Measurements from ENCODE around the gene AURKA.

Gene AURKA

DNA sequence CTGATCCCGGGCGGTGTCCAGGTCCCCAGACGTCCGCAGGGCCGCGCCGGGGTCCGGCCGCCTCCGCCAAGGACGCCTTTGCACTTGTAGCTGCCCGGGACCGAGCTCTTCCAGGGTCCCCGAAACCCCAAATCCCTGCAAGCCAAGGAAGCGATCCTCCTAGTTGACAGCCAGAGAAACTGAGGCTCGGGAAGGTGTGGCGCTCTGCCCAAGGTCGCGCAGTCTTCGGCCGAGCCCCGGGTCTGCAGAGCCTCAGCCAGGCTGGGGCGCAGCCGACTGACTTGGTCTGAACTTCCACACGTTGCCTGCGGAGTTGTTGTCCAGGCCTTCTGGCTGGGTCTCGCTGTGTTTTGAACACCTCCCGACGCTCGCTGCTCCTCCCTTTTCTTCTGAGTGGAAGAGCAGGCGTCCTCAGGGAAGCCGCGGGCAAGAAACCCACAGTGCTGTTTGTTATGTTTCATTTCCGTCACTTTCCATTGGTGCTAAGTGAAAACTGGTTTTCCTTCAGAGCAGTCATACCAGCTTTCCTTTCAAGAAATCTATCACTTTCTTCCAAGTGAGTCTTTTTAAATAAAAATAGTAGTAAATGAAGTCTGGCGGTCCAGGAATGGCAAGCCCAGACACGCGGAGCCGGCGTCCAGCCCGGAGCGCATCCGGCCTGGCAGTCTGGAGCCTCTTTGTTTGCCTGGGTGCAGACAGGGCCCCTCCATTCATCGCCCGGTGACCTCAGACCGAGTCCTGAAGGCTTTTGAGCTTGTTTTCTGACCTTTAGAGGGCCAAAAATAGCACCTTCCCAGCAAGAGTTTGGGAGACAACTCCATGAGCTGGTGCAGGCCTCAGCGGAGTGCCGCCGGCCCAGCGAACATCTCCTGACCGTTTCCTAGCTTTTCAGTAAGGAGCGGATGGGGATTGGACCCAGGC lies 32.5 kb downstream of the AURKA start:
- peaks cover 14% of the 10 kb centered on the region for H3K27me3 ChIP-seq (ENCODE audit: insufficient read depth, low read length)
- peak overlapping the region; percentile 74 for H3K9ac ChIP-seq (ENCODE audit: low read depth, low read length)
- H3K9me3 ChIP-seq (ENCODE audit: insufficient read depth, low read depth, low read length), result no peaks in the 10 kb centered on the region
- H3K27ac ChIP-seq (ENCODE audit: low read depth, low read length), result no peak overlapping the region
- peaks cover 17% of the 10 kb centered on the region for H3K4me1 ChIP-seq (ENCODE audit: insufficient read depth, low read length)
- H3K36me3 ChIP-seq (ENCODE audit: insufficient read depth, low read length), result no peaks in the 10 kb centered on the region
- 16% methylated on average over 51 of the region's 51 CpGs for whole genome bisulfite sequencing
- peak overlapping the region; percentile 87 for H3K4me3 ChIP-seq (ENCODE audit: low read length)

DNA sequence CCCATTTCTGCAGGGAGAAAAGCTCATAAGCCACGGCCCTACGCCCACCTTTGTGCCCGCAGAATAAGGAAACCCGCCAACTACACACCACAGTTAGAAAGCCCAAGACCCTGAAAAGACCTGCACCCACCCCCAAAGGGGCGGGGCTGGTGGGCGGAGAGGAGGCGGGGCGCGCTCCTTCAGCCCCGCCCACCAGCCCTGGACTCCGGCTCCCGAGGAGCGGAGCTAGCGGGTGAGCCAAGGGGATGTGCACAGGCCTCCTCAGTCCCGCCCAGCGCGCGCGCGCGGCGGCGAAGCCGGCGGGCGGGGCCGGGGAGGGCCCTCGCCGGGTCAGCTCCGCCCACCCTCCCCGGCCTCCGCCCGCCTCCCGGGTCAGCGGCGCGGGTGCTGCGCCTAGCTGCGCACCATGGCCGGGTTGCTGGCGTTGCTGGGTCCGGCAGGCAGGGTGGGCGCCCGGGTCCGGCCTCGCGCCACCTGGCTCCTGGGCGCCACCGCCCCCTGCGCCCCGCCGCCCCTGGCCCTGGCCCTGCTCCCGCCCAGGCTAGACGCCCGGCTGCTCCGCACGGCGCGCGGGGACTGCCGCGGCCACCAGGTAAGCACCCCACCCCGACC lies 33.3 kb downstream of the AURKA start, which contains the start of gene FAM210B:
FAM210B (plus strand) TSS at position 375 of the 612 bp plus-strand sequence; CDS start at position 407, 32 bp downstream.
- peak within 1 kb of the TSS; percentile 87 for H3K4me3 ChIP-seq (ENCODE audit: low read length)
- H3K9ac ChIP-seq (ENCODE audit: low read depth, low read length), result peak within 1 kb of the TSS; percentile 74
- peaks cover 14% of the 10 kb centered on the region for H3K27me3 ChIP-seq (ENCODE audit: insufficient read depth, low read length)
- H3K27ac ChIP-seq (ENCODE audit: low read depth, low read length), result no peak within 1 kb of the TSS
- 1% methylated on average over 63 of the region's 63 CpGs for WGBS
- no peaks in the 10 kb centered on the region for H3K36me3 ChIP-seq (ENCODE audit: insufficient read depth, low read length)
- H3K9me3 ChIP-seq (ENCODE audit: insufficient read depth, low read depth, low read length), result no peaks in the 10 kb centered on the region
- peaks cover 17% of the 10 kb centered on the region for H3K4me1 ChIP-seq (ENCODE audit: insufficient read depth, low read length)

DNA sequence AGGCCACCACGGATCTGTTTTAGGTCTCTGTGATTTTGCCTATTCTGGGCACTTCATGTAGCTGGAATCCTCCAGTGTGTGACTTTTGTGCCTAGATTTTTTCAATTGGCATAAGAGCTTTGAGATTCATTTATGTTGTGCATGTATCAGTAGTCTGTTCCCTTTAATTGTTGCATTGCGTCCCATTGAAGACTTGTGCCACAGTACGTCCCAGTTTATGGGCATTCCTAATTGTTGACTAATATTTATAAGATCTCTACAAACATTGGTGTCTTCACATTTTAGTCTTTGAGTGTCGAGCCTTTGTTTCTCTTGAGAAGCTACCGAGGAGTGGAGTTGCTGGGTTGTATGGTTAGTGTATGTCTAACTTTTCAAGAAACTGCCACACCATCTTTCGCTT lies 33.9 kb downstream of the AURKA start:
- Histone ChIP-seq H3K4me1 (ENCODE audit: insufficient read depth, low read length) (peaks cover 17% of the 10 kb centered on the region), H3K27ac (ENCODE audit: low read depth, low read length) (no peak overlapping the region), H3K9me3 (ENCODE audit: insufficient read depth, low read depth, low read length) (no peaks in the 10 kb centered on the region), H3K36me3 (ENCODE audit: insufficient read depth, low read length) (no peaks in the 10 kb centered on the region), H3K9ac (ENCODE audit: low read depth, low read length) (no peak overlapping the region), H3K27me3 (ENCODE audit: insufficient read depth, low read length) (peaks cover 14% of the 10 kb centered on the region), H3K4me3 (ENCODE audit: low read length) (peak overlapping the region; percentile 47)
- 84% methylated on average over 4 of the region's 6 CpGs for WGBS

DNA sequence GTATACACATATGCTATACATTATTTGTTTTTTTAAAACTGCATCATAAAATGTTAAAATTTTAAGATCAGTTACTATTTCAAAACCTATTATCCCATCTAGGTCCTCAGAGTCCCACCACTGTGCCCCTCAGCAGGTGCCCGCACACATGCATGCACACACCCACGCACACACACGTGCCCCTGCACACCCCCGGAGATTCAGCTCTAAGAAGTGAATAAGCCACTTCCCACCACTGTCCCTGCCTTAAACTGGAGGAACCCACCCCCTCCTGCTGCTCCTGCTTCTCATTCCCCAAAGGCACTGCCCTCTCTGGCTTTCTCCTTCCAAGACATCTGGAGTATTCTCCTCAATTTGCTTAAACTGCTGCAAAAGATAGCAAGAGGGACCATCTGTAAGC lies 38.7 kb downstream of the AURKA start:
- WGBS, result 87% methylated on average over 4 of the region's 4 CpGs
- Histone ChIP-seq H3K36me3 (ENCODE audit: insufficient read depth, low read length) (no peaks in the 10 kb centered on the region), H3K4me3 (ENCODE audit: low read length) (no peak overlapping the region)

DNA sequence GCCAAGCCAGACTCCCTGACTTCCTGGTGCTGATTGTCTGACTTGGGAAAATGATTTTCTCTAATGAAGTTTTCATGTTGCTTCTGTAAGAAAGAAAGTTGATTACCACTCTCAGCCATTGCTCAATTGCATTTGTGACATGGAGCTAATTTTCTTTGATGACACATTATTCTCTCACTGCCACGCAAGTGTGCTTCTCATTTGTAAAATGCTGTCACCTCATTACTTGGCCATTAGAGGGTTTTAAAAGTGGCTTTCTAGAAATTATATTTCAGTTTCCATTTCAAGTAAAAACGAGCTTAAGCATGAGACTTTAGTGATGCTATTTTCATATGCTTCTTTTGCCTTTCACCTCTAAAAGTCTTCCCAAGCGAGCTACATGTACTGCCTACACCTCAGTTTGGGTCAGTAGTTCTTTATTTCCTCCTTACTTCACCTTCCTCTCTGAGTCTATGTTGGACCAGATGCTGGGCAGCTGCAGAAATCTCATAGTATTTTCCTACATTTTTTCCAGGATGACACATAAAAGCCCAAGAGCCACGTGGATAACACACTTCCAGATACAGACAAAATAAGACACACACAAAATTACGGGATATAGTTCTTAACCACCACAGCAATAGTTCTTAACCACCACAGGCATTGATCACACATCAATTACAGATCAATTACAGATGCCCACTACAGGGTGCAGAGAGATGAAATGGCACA lies 39.5 kb downstream of the AURKA start:
- no peaks in the 10 kb centered on the region for H3K9me3 ChIP-seq (ENCODE audit: insufficient read depth, low read depth, low read length)
- 86% methylated on average over 5 of the region's 5 CpGs for WGBS
- H3K27ac ChIP-seq (ENCODE audit: low read depth, low read length), result no peak overlapping the region
- H3K9ac ChIP-seq (ENCODE audit: low read depth, low read length), result no peak overlapping the region
- H3K27me3 ChIP-seq (ENCODE audit: insufficient read depth, low read length), result peaks cover 20% of the 10 kb centered on the region
- peaks cover 15% of the 10 kb centered on the region for H3K4me1 ChIP-seq (ENCODE audit: insufficient read depth, low read length)
- H3K36me3 ChIP-seq (ENCODE audit: insufficient read depth, low read length), result no peaks in the 10 kb centered on the region
- H3K4me3 ChIP-seq (ENCODE audit: low read length), result no peak overlapping the region

More for the DNA sequence above, 38.7 kb downstream of the AURKA start:
- Histone ChIP-seq H3K27me3 (ENCODE audit: insufficient read depth, low read length) (peaks cover 17% of the 10 kb centered on the region), H3K27ac (ENCODE audit: low read depth, low read length) (no peak overlapping the region), H3K4me1 (ENCODE audit: insufficient read depth, low read length) (peaks cover 7% of the 10 kb centered on the region), H3K9ac (ENCODE audit: low read depth, low read length) (no peak overlapping the region), H3K9me3 (ENCODE audit: insufficient read depth, low read depth, low read length) (no peaks in the 10 kb centered on the region)

DNA sequence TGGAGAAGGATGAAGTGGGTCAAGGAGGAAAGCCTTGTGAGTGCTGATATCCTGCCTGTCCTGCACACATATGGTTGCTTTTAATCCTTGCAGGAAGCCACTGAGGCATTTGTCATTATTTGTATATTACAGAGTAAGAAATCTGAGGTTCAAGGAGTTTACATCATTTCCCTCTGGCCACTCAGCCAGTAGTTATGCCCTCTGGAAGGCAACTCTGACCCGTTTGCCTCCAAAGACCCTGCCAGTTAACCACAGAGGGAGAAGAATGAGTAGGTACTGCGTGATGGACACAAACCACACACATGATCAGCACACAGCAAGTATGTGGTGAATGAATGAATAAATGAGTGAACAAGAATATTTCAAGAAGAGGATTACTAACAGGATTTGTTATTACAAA lies 41.2 kb downstream of the AURKA start:
- 100% methylated on average over 1 of the region's 2 CpGs for WGBS

DNA sequence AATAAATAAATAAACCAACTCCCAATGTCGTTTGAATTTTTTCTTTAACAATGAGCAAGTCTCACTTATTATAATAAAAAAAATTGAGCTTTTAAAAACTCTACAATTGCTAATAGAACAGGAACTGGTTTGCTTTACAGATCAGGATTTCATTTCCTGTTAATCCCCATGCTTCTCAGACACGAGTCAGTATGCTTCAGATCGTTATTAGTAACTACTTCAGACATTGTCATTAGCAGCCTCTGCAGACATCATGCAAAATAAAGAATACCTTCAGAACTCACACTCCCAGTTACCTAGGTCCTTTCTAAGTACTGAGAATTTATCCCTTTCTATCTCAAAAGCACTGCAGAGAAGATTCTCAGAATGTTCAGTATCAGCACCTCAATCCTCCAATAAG lies 43.3 kb downstream of the AURKA start:
- Histone ChIP-seq H3K9ac (ENCODE audit: low read depth, low read length) (no peak overlapping the region), H3K27ac (ENCODE audit: low read depth, low read length) (no peak overlapping the region; the same call in 1 of the 2 replicates), H3K4me3 (ENCODE audit: low read length) (no peak overlapping the region), H3K9me3 (ENCODE audit: insufficient read depth, low read depth, low read length) (no peaks in the 10 kb centered on the region), H3K27me3 (ENCODE audit: insufficient read depth, low read length) (peaks cover 49% of the 10 kb centered on the region), H3K36me3 (ENCODE audit: insufficient read depth, low read length) (no peaks in the 10 kb centered on the region), H3K4me1 (ENCODE audit: insufficient read depth, low read length) (peaks cover 16% of the 10 kb centered on the region)
- WGBS, result 27% methylated on average over 2 of the region's 3 CpGs

More for the DNA sequence above, 41.2 kb downstream of the AURKA start:
- no peaks in the 10 kb centered on the region for H3K36me3 ChIP-seq (ENCODE audit: insufficient read depth, low read length)
- H3K4me3 ChIP-seq (ENCODE audit: low read length), result no peak overlapping the region
- peaks cover 29% of the 10 kb centered on the region for H3K27me3 ChIP-seq (ENCODE audit: insufficient read depth, low read length)
- H3K27ac ChIP-seq (ENCODE audit: low read depth, low read length), result no peak overlapping the region
- H3K4me1 ChIP-seq (ENCODE audit: insufficient read depth, low read length), result peaks cover 16% of the 10 kb centered on the region
- H3K9ac ChIP-seq (ENCODE audit: low read depth, low read length), result no peak overlapping the region
- H3K9me3 ChIP-seq (ENCODE audit: insufficient read depth, low read depth, low read length), result no peaks in the 10 kb centered on the region

DNA sequence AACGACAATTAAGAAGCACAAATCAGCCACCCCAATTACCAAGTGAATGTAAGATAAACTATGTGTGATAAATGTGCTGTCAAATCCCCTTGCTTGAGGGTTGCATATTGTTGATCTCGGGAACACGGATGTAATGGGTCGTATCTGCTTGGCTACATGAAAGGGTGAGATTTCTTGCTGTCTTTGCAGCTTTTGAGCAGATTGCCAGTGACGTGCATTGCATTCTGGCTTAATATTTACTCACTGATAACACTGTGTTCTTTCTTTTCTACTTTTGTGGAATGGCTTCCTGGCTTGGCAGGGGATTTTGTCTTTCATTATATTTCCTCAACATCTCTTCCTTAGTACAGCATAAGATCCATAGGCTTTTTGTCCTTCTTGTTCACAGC lies 43.7 kb downstream of the AURKA start:
- peaks cover 54% of the 10 kb centered on the region for H3K27me3 ChIP-seq (ENCODE audit: insufficient read depth, low read length)
- H3K36me3 ChIP-seq (ENCODE audit: insufficient read depth, low read length), result no peaks in the 10 kb centered on the region
- peaks cover 16% of the 10 kb centered on the region for H3K4me1 ChIP-seq (ENCODE audit: insufficient read depth, low read length)
- H3K27ac ChIP-seq (ENCODE audit: low read depth, low read length), result peak overlapping the region; percentile 23; the same call in 1 of the 2 replicates
- WGBS, result 17% methylated on average over 4 of the region's 5 CpGs
- no peak overlapping the region for H3K9ac ChIP-seq (ENCODE audit: low read depth, low read length)
- H3K9me3 ChIP-seq (ENCODE audit: insufficient read depth, low read depth, low read length), result no peaks in the 10 kb centered on the region
- no peak overlapping the region; the same call in 1 of the 2 replicates for H3K4me3 ChIP-seq (ENCODE audit: low read length)

DNA sequence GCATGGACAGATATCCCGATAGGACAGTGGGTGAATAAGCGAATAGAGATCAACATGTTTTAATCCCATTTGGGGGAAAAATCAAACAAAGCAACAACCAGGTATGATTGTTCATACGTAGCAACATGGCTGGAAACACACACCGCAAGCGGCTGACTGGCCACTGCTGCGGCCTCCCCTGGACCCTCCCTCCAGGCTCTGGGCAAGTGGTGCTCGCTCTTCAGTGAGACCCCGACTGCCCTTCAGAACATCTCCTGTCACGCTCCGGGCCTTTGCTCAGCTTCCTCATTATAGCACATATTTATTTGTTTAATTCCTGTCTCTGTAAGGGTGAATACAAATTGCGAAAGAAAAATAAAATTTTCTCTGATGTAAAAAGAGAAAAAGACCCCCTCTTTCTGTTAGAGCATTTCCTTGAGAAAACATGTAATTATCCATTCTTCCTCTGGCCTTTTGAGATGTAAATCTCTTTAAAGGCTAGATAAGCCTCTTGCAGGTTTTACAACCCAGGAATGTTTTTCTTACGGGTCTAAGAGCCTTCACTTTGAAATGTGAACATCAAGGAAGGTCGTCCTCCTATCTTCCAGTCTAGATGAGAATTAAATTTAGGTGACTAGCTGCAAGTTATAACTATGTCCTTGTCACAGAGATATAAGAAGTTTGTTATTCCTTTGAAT lies 44.2 kb downstream of the AURKA start:
- Histone ChIP-seq H3K36me3 (ENCODE audit: insufficient read depth, low read length) (no peaks in the 10 kb centered on the region), H3K9ac (ENCODE audit: low read depth, low read length) (no peak overlapping the region), H3K27ac (ENCODE audit: low read depth, low read length) (peak overlapping the region; percentile 23; the same call in 1 of the 2 replicates), H3K4me3 (ENCODE audit: low read length) (peak overlapping the region; percentile 10; the same call in 1 of the 2 replicates), H3K9me3 (ENCODE audit: insufficient read depth, low read depth, low read length) (no peaks in the 10 kb centered on the region), H3K27me3 (ENCODE audit: insufficient read depth, low read length) (peaks cover 59% of the 10 kb centered on the region), H3K4me1 (ENCODE audit: insufficient read depth, low read length) (peaks cover 16% of the 10 kb centered on the region)
- 34% methylated on average over 11 of the region's 13 CpGs for WGBS

DNA sequence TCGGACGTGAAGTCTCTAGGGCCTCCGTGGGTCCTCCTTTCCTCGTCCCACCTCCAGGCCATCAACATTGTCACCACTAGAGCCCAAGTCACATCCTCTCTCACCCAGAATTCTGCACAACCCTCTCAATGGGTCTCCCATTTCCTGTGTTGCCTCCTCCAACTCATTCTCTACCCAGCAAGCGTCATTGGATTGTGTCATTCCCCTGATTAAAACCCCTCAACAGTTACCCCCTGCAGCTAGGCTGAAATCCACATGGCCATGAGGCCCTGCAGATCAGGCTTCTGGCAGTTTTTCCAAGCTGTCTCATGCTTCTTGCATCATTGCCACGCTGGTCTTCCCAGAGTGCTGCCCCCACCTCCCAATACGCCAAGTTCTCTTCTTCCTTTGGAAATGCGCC lies 46.1 kb downstream of the AURKA start:
- no peaks in the 10 kb centered on the region for H3K9me3 ChIP-seq (ENCODE audit: insufficient read depth, low read depth, low read length)
- H3K27me3 ChIP-seq (ENCODE audit: insufficient read depth, low read length), result peaks cover 64% of the 10 kb centered on the region
- 92% methylated on average over 8 of the region's 8 CpGs for WGBS
- H3K4me3 ChIP-seq (ENCODE audit: low read length), result no peak overlapping the region
- H3K9ac ChIP-seq (ENCODE audit: low read depth, low read length), result no peak overlapping the region
- peaks cover 16% of the 10 kb centered on the region for H3K4me1 ChIP-seq (ENCODE audit: insufficient read depth, low read length)
- H3K36me3 ChIP-seq (ENCODE audit: insufficient read depth, low read length), result no peaks in the 10 kb centered on the region
- no peak overlapping the region for H3K27ac ChIP-seq (ENCODE audit: low read depth, low read length)
